Effector CD8-positive, alpha-beta T cell (primary cell): ENCODE data around the gene UNC119B.

Experiments
- DNase-seq: peaks from one replicate; lab custom pipeline; 2025; lab: John Stamatoyannopoulos, UW

The UNC119B gene

GRCh38 chr12:120739031-120739762 lies 28.9 kb downstream of the UNC119B start:
- no peak for DNase-seq

GRCh38 chr12:120739821-120740613 lies 29.8 kb downstream of the UNC119B start:
- no peak for DNase-seq

GRCh38 chr12:120740871-120741270 lies 30.6 kb downstream of the UNC119B start:
- no peak for DNase-seq

GRCh38 chr12:120741476-120742421 lies 31.5 kb downstream of the UNC119B start:
- no peak for DNase-seq

GRCh38 chr12:120744922-120745493 lies 34.8 kb downstream of the UNC119B start:
- no peak for DNase-seq

GRCh38 chr12:120748242-120748641 lies 38.0 kb downstream of the UNC119B start:
- no peak for DNase-seq

- DNase-seq, result no peak
Observed at GRCh38 chr12:120749256-120749655, 39.0 kb downstream of the UNC119B start.

GRCh38 chr12:120750806-120751205 lies 40.5 kb downstream of the UNC119B start:
- no peak for DNase-seq

GRCh38 chr12:120751389-120751788 lies 41.1 kb downstream of the UNC119B start:
- DNase-seq, result no peak

GRCh38 chr12:120754792-120755191 lies 44.5 kb downstream of the UNC119B start:
- no peak for DNase-seq

- no peak for DNase-seq
Observed at GRCh38 chr12:120755269-120755668, 45.0 kb downstream of the UNC119B start.

GRCh38 chr12:120757226-120757742 lies 47.0 kb downstream of the UNC119B start:
- no peak for DNase-seq

GRCh38 chr12:120757949-120758348 lies 47.7 kb downstream of the UNC119B start:
- DNase-seq, result no peak

GRCh38 chr12:120758798-120759590 lies 48.7 kb downstream of the UNC119B start:
- no peak for DNase-seq

- DNase-seq, result no peak
Observed at GRCh38 chr12:120759591-120760348, 49.5 kb downstream of the UNC119B start.

- no peak for DNase-seq
Observed at GRCh38 chr12:120760349-120761254, 50.3 kb downstream of the UNC119B start.

- DNase-seq, result no peak
Observed at GRCh38 chr12:120761519-120761934, 51.3 kb downstream of the UNC119B start.

- no peak for DNase-seq
Observed at GRCh38 chr12:120762086-120762485, 51.8 kb downstream of the UNC119B start.

- no peak for DNase-seq
Observed at GRCh38 chr12:120763250-120763649, 53.0 kb downstream of the UNC119B start.
